ENCODE data around the gene SIRPD.
A peak's percentile ranks its signal among the peaks of the same experiment; 100 is the strongest.

SIRPD gene

GRCh38 chr20:1563598-1563997 lies 6.1 kb upstream of the SIRPD start:
- Mint-ChIP-seq H3K4me3 (no peak overlapping the region), H3K36me3 (peaks cover 35% of the 10 kb centered on the region), H3K27me3 (no peaks in the 10 kb centered on the region), H3K27ac (no peak overlapping the region), H3K4me1 (peaks cover 27% of the 10 kb centered on the region), H3K9me3 (peaks cover 5% of the 10 kb centered on the region)

GRCh38 chr20:1562622-1563021 lies 5.1 kb upstream of the SIRPD start:
- Mint-ChIP-seq H3K9me3 (peaks cover 5% of the 10 kb centered on the region), H3K4me3 (no peak overlapping the region), H3K27me3 (no peaks in the 10 kb centered on the region), H3K4me1 (peaks cover 26% of the 10 kb centered on the region), H3K36me3 (peaks cover 31% of the 10 kb centered on the region), H3K27ac (no peak overlapping the region)

GRCh38 chr20:1561350-1561749 lies 3.8 kb upstream of the SIRPD start:
- Mint-ChIP-seq H3K4me3 (no peak overlapping the region), H3K27me3 (no peaks in the 10 kb centered on the region), H3K9me3 (peaks cover 5% of the 10 kb centered on the region), H3K27ac (no peak overlapping the region), H3K36me3 (peaks cover 29% of the 10 kb centered on the region), H3K4me1 (peaks cover 26% of the 10 kb centered on the region)

GRCh38 chr20:1555952-1556351 lies 1.6 kb downstream of the SIRPD start:
- H3K4me1 Mint-ChIP-seq, result peaks cover 10% of the 10 kb centered on the region
- no peaks in the 10 kb centered on the region for H3K27me3 Mint-ChIP-seq
- H3K27ac Mint-ChIP-seq, result no peak overlapping the region
- H3K9me3 Mint-ChIP-seq, result no peaks in the 10 kb centered on the region
- H3K4me3 Mint-ChIP-seq, result no peak overlapping the region
- H3K36me3 Mint-ChIP-seq, result peaks cover 3% of the 10 kb centered on the region

- Mint-ChIP-seq H3K9me3 (peaks cover 19% of the 10 kb centered on the region), H3K4me3 (no peak overlapping the region), H3K36me3 (peaks cover 5% of the 10 kb centered on the region), H3K4me1 (peaks cover 23% of the 10 kb centered on the region), H3K27ac (peak overlapping the region; percentile 48), H3K27me3 (no peaks in the 10 kb centered on the region)
Measured at GRCh38 chr20:1539816-1540419, 17.6 kb downstream of the SIRPD start.

GRCh38 chr20:1538655-1539054 lies 18.9 kb downstream of the SIRPD start:
- no peak overlapping the region for H3K27ac Mint-ChIP-seq
- H3K4me3 Mint-ChIP-seq, result no peak overlapping the region
- H3K4me1 Mint-ChIP-seq, result peaks cover 23% of the 10 kb centered on the region
- H3K27me3 Mint-ChIP-seq, result no peaks in the 10 kb centered on the region
- peaks cover 15% of the 10 kb centered on the region for H3K9me3 Mint-ChIP-seq
- peaks cover 3% of the 10 kb centered on the region for H3K36me3 Mint-ChIP-seq

GRCh38 chr20:1537731-1538058 lies 19.8 kb downstream of the SIRPD start:
- H3K36me3 Mint-ChIP-seq, result no peaks in the 10 kb centered on the region
- peaks cover 15% of the 10 kb centered on the region for H3K9me3 Mint-ChIP-seq
- peak overlapping the region; percentile 20 for H3K27ac Mint-ChIP-seq
- no peak overlapping the region for H3K4me3 Mint-ChIP-seq
- peaks cover 23% of the 10 kb centered on the region for H3K4me1 Mint-ChIP-seq
- no peaks in the 10 kb centered on the region for H3K27me3 Mint-ChIP-seq

GRCh38 chr20:1536893-1537730 lies 20.4 kb downstream of the SIRPD start:
- H3K36me3 Mint-ChIP-seq, result no peaks in the 10 kb centered on the region
- peaks cover 15% of the 10 kb centered on the region for H3K9me3 Mint-ChIP-seq
- H3K4me3 Mint-ChIP-seq, result no peak overlapping the region
- H3K27ac Mint-ChIP-seq, result peak overlapping the region; percentile 20
- H3K27me3 Mint-ChIP-seq, result no peaks in the 10 kb centered on the region
- peaks cover 23% of the 10 kb centered on the region for H3K4me1 Mint-ChIP-seq

- Mint-ChIP-seq H3K4me1 (peaks cover 24% of the 10 kb centered on the region), H3K4me3 (no peak overlapping the region), H3K9me3 (peaks cover 5% of the 10 kb centered on the region), H3K27me3 (no peaks in the 10 kb centered on the region), H3K27ac (no peak overlapping the region), H3K36me3 (no peaks in the 10 kb centered on the region)
Measured at GRCh38 chr20:1535420-1536175, 21.9 kb downstream of the SIRPD start.

- Mint-ChIP-seq H3K27me3 (no peaks in the 10 kb centered on the region), H3K27ac (no peak overlapping the region), H3K4me3 (no peak overlapping the region), H3K9me3 (no peaks in the 10 kb centered on the region), H3K36me3 (no peaks in the 10 kb centered on the region), H3K4me1 (peaks cover 23% of the 10 kb centered on the region)
Measured at GRCh38 chr20:1534526-1534925, 23.0 kb downstream of the SIRPD start.

GRCh38 chr20:1533059-1533458 lies 24.4 kb downstream of the SIRPD start:
- Mint-ChIP-seq H3K27me3 (no peaks in the 10 kb centered on the region), H3K36me3 (peaks cover 2% of the 10 kb centered on the region), H3K4me3 (no peak overlapping the region), H3K27ac (no peak overlapping the region), H3K4me1 (peaks cover 16% of the 10 kb centered on the region), H3K9me3 (no peaks in the 10 kb centered on the region)

GRCh38 chr20:1528811-1529210 lies 28.7 kb downstream of the SIRPD start:
- no peaks in the 10 kb centered on the region for H3K9me3 Mint-ChIP-seq
- no peak overlapping the region for H3K27ac Mint-ChIP-seq
- peaks cover 2% of the 10 kb centered on the region for H3K36me3 Mint-ChIP-seq
- no peak overlapping the region for H3K4me3 Mint-ChIP-seq
- peaks cover 8% of the 10 kb centered on the region for H3K4me1 Mint-ChIP-seq
- H3K27me3 Mint-ChIP-seq, result no peaks in the 10 kb centered on the region

- no peak overlapping the region for H3K4me3 Mint-ChIP-seq
- H3K4me1 Mint-ChIP-seq, result peaks cover 8% of the 10 kb centered on the region
- no peaks in the 10 kb centered on the region for H3K27me3 Mint-ChIP-seq
- H3K36me3 Mint-ChIP-seq, result peaks cover 2% of the 10 kb centered on the region
- H3K9me3 Mint-ChIP-seq, result no peaks in the 10 kb centered on the region
- no peak overlapping the region for H3K27ac Mint-ChIP-seq
Measured at GRCh38 chr20:1527923-1528322, 29.6 kb downstream of the SIRPD start.

GRCh38 chr20:1526896-1527295 lies 30.6 kb downstream of the SIRPD start:
- Mint-ChIP-seq H3K36me3 (peaks cover 2% of the 10 kb centered on the region), H3K4me3 (no peak overlapping the region), H3K9me3 (no peaks in the 10 kb centered on the region), H3K27ac (no peak overlapping the region), H3K4me1 (peaks cover 8% of the 10 kb centered on the region), H3K27me3 (no peaks in the 10 kb centered on the region)

- Mint-ChIP-seq H3K4me3 (no peak overlapping the region), H3K9me3 (no peaks in the 10 kb centered on the region), H3K27ac (no peak overlapping the region), H3K4me1 (peaks cover 8% of the 10 kb centered on the region), H3K36me3 (peaks cover 2% of the 10 kb centered on the region), H3K27me3 (no peaks in the 10 kb centered on the region)
Measured at GRCh38 chr20:1526310-1526709, 31.2 kb downstream of the SIRPD start.

GRCh38 chr20:1524004-1524403 lies 33.5 kb downstream of the SIRPD start:
- Mint-ChIP-seq H3K9me3 (no peaks in the 10 kb centered on the region), H3K4me1 (peaks cover 3% of the 10 kb centered on the region), H3K4me3 (no peak overlapping the region), H3K36me3 (peaks cover 2% of the 10 kb centered on the region), H3K27ac (no peak overlapping the region), H3K27me3 (no peaks in the 10 kb centered on the region)
